ENCODE measurements around the gene CNTNAP1.

CNTNAP1 gene

DNA sequence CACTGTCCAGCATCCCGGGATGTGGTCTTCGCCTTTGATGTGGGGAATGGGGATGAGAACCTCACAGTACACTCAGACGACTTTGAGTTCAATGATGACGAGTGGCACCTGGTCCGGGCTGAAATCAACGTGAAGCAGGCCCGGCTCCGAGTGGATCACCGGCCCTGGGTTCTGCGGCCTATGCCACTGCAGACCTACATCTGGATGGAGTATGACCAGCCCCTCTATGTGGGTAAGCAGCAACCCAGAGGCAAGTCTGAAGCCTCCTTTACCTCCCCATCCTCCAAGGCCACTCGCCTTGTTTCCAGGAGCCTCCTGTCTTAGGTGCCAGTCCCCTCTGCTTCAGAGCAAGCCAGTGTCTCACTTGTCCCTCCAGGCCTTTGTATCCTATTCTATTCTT lies 10.2 kb downstream of the CNTNAP1 start:
- Histone ChIP-seq H3K79me2 (ENCODE audit: insufficient read depth, low read length) (no peaks in the 10 kb centered on the region), H2AFZ (ENCODE audit: low read length) (no peak overlapping the region), H3F3A (ENCODE audit: insufficient read depth, low read length) (no peaks in the 10 kb centered on the region), H4K20me1 (ENCODE audit: insufficient read depth, low read length) (no peaks in the 10 kb centered on the region), H3K4me2 (ENCODE audit: low read length) (no peak overlapping the region), H3K36me3 (ENCODE audit: insufficient read depth, low read length) (no peaks in the 10 kb centered on the region), H3K9ac (ENCODE audit: low read length) (no peak overlapping the region), H3K9me2 (ENCODE audit: low read depth, low read length) (no peaks in the 10 kb centered on the region), H3K4me1 (ENCODE audit: insufficient read depth, low read length, severe bottlenecking) (no peaks in the 10 kb centered on the region), H3K4me3 (ENCODE audit: low read depth, low read length, poor library complexity, severe bottlenecking) (no peak overlapping the region), H3K27me3 (ENCODE audit: insufficient read depth, low read length) (no peaks in the 10 kb centered on the region), H3K9me3 (ENCODE audit: low read length) (no peaks in the 10 kb centered on the region), H3K27ac (ENCODE audit: low read depth, low read length, poor library complexity, severe bottlenecking) (no peak overlapping the region)
- no peak for TF ChIP-seq EZH2 (IDR thresholded peaks at IDR 0.05; ENCODE audit: borderline replicate concordance, low read length)
- TF ChIP-seq, protein P1, sequence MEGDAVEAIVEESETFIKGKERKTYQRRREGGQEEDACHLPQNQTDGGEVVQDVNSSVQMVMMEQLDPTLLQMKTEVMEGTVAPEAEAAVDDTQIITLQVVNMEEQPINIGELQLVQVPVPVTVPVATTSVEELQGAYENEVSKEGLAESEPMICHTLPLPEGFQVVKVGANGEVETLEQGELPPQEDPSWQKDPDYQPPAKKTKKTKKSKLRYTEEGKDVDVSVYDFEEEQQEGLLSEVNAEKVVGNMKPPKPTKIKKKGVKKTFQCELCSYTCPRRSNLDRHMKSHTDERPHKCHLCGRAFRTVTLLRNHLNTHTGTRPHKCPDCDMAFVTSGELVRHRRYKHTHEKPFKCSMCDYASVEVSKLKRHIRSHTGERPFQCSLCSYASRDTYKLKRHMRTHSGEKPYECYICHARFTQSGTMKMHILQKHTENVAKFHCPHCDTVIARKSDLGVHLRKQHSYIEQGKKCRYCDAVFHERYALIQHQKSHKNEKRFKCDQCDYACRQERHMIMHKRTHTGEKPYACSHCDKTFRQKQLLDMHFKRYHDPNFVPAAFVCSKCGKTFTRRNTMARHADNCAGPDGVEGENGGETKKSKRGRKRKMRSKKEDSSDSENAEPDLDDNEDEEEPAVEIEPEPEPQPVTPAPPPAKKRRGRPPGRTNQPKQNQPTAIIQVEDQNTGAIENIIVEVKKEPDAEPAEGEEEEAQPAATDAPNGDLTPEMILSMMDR (IDR thresholded peaks at IDR 0.05; ENCODE audit: low read length): no peak

DNA sequence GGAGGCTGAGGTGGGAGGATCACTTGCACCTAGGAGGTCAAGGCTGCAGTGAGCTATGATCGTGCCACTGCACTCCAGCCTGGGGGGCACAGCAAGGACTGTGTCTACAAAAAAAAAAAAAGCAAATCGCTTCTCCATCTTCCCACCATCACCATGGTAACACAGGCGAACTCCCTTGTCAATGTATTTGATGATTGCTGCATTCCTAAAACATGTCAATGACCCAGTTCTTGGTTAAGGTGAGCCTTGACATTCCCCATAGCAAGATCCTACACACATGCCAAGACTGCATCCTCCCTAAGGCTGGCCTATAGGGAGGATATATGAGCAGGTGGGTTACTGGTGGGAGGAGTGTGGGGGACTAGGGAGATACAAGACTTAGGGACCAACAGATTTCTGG lies 12.2 kb downstream of the CNTNAP1 start:
- no peak for TF ChIP-seq EZH2 (IDR thresholded peaks at IDR 0.05; ENCODE audit: borderline replicate concordance, low read length)
- TF ChIP-seq, protein P1 (IDR thresholded peaks at IDR 0.05; ENCODE audit: low read length): no peak
- no peak overlapping the region for H3K4me3 ChIP-seq (ENCODE audit: low read depth, low read length, poor library complexity, severe bottlenecking)
- no peaks in the 10 kb centered on the region for H3K36me3 ChIP-seq (ENCODE audit: insufficient read depth, low read length)
- H3K27ac ChIP-seq (ENCODE audit: low read depth, low read length, poor library complexity, severe bottlenecking): no peak overlapping the region
- H3K79me2 ChIP-seq (ENCODE audit: insufficient read depth, low read length): no peaks in the 10 kb centered on the region
- H3K9ac ChIP-seq (ENCODE audit: low read length): no peak overlapping the region
- no peaks in the 10 kb centered on the region for H4K20me1 ChIP-seq (ENCODE audit: insufficient read depth, low read length)
- no peaks in the 10 kb centered on the region for H3K9me2 ChIP-seq (ENCODE audit: low read depth, low read length)
- H2AFZ ChIP-seq (ENCODE audit: low read length): no peak overlapping the region
- H3K4me1 ChIP-seq (ENCODE audit: insufficient read depth, low read length, severe bottlenecking): no peaks in the 10 kb centered on the region
- H3K27me3 ChIP-seq (ENCODE audit: insufficient read depth, low read length): no peaks in the 10 kb centered on the region
- no peaks in the 10 kb centered on the region for H3F3A ChIP-seq (ENCODE audit: insufficient read depth, low read length)
- no peak overlapping the region for H3K4me2 ChIP-seq (ENCODE audit: low read length)
- H3K9me3 ChIP-seq (ENCODE audit: low read length): no peaks in the 10 kb centered on the region

DNA sequence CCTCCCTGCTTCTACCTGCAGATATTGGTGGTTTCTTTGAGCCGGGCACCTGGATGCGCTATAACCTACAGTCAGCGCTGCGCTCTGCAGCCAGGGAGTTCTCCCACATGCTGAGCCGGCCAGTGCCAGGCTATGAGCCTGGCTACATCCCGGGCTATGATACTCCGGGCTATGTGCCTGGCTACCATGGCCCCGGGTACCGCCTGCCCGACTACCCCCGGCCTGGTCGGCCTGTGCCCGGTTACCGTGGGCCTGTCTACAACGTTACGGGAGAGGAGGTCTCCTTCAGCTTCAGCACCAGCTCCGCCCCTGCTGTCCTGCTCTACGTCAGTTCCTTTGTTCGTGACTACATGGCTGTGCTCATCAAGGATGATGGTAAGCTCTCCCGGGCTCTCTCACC lies 13.2 kb downstream of the CNTNAP1 start:
- Histone ChIP-seq H2AFZ (ENCODE audit: low read length) (no peak overlapping the region), H3K4me3 (ENCODE audit: low read depth, low read length, poor library complexity, severe bottlenecking) (no peak overlapping the region), H3K9ac (ENCODE audit: low read length) (no peak overlapping the region), H3K79me2 (ENCODE audit: insufficient read depth, low read length) (no peaks in the 10 kb centered on the region), H3K4me1 (ENCODE audit: insufficient read depth, low read length, severe bottlenecking) (no peaks in the 10 kb centered on the region), H3K27ac (ENCODE audit: low read depth, low read length, poor library complexity, severe bottlenecking) (no peak overlapping the region), H3K36me3 (ENCODE audit: insufficient read depth, low read length) (peaks cover 5% of the 10 kb centered on the region; the same call in 1 of the 2 replicates), H3K9me2 (ENCODE audit: low read depth, low read length) (no peaks in the 10 kb centered on the region), H4K20me1 (ENCODE audit: insufficient read depth, low read length) (no peaks in the 10 kb centered on the region), H3K9me3 (ENCODE audit: low read length) (no peaks in the 10 kb centered on the region), H3K4me2 (ENCODE audit: low read length) (no peak overlapping the region), H3K27me3 (ENCODE audit: insufficient read depth, low read length) (no peaks in the 10 kb centered on the region), H3F3A (ENCODE audit: insufficient read depth, low read length) (no peaks in the 10 kb centered on the region)
- TF ChIP-seq, protein P1 (IDR thresholded peaks at IDR 0.05; ENCODE audit: low read length): no peak
- no peak for TF ChIP-seq EZH2 (IDR thresholded peaks at IDR 0.05; ENCODE audit: borderline replicate concordance, low read length)
